Pancreas (tissue), 10 donors: ENCODE results near the gene MAEL. TPM values are rescaled to one million over a fixed set of nuclear protein-coding genes. Genes with fewer than 3 reads are reported as not detected.
"Not testable (repeated sequence)": the region's sequence is repeated elsewhere in the genome, so short reads cannot be mapped to it uniquely, and the experiment has no call there.

Experiments used
- ATAC-seq, 4 donors: fragments of 200-7000 bp; cut with Tn5 transposase; one replicate each; pipeline versions ENCODE4 v1.8.0 to v1.9.1; 2020; ENCODE audit warnings: mild to moderate bottlenecking in 4 of 4, moderate library complexity in 4 of 4
- DNase-seq, 6 donors: peaks; one replicate each; pipeline ENCODE4 v3.0.0-alpha.2; 2020
- FAIRE-seq: peaks from 2 replicates; lab custom pipeline; 2012; peaks lifted over from hg19 to GRCh38; lab: Jason Lieb, UNC
- H3K27ac ChIP-seq, 4 donors: fragments of 200-600 bp; sonication (generic); 1 replicate in 3 of 4; 2 replicates in 1 of 4; pipeline versions ENCODE4 v1.5.0 to v1.8.0; 2020
- H3K27me3 ChIP-seq, 4 donors: fragments of 200-600 bp; one replicate each; pipeline ENCODE4 v1.8.0; 2021
- H3K36me3 ChIP-seq, 3 donors: fragments of 200-600 bp; sonication (generic) in 1 of 3; one replicate each; pipeline versions ENCODE4 v1.5.0 to v1.8.0; 2020 to 2021
- H3K4me1 ChIP-seq, 3 donors: fragments of 200-600 bp; one replicate each; pipeline ENCODE4 v1.8.0; 2021
- H3K4me3 ChIP-seq, 4 donors: fragments of 200-600 bp; sonication (generic) in 2 of 4; one replicate each; pipeline versions ENCODE4 v1.5.0 to v1.8.0; 2020 to 2021
- H3K9me3 ChIP-seq, 4 donors: fragments of 200-600 bp; one replicate each; pipeline ENCODE4 v1.8.0; 2021
- WGBS, 2 donors: extraction: QIAGEN DNeasy Blood & Tissue Kit; methylation state at CpG; one replicate each; pipeline ENCODE4 v1.1.7; 2013; 5-methylcytosine and 5-hydroxymethylcytosine counted together
- intact Hi-C, 3 donors: fragments of 100-400 bp; cut with DNase I; formaldehyde crosslinking; loops; one replicate each; pipeline versions ENCODE4 v1.11.1 to v1.14.2; 2022
- polyA plus RNA-seq, 2 donors: library from polyadenylated mRNA; stranded (reverse); fragments of 200-250 nt; gene quantifications; one replicate each; pipeline ENCODE4 v1.2.3, GENCODE V29; 2013
- total RNA-seq, 6 donors: library from RNA; stranded (reverse); fragmentation: NEBNext Ultra II Directional in 4 of 6; extraction: Animal tissue kit (Norgen Biotek cat#: 25700) in 4 of 6; gene quantifications; one replicate each; pipeline versions ENCODE4 v1.2.1 to v1.2.4, GENCODE V29; 2021 to 2023
- TF ChIP-seq, protein P1 (sequence below), 4 donors: fragments of 200-600 bp; sonication (generic) in 3 of 4; IDR thresholded peaks; one replicate each; pipeline versions ENCODE4 v1.5.0 to v1.8.0; 2021; ENCODE audit warnings: antibody characterized with exemption in 4 of 4
- donor health status: healthy with polysubstance abuse.
- donor health status: DM: no; HTN: no; CAD: no; lungs with moderate emphysema.
- donor health status: DM: no; HTN: no; CAD: no.
- donor health status: control.
- donor health status: control.
- donor health status: Bipolar disorder and iron deficiency.
- donor health status: DM: yes; HTN: yes; CAD: no.
- donor health status: DM: no; HTN: no; CAD: no.
- donor health status: DM: no; HTN: no; CAD: no.
- donor health status: DM: yes; HTN: yes; CAD: no.

The MAEL gene
- total and polyA plus RNA-seq, 8 donors = 0.12 to 0.23 TPM; not detected in 6

DNA sequence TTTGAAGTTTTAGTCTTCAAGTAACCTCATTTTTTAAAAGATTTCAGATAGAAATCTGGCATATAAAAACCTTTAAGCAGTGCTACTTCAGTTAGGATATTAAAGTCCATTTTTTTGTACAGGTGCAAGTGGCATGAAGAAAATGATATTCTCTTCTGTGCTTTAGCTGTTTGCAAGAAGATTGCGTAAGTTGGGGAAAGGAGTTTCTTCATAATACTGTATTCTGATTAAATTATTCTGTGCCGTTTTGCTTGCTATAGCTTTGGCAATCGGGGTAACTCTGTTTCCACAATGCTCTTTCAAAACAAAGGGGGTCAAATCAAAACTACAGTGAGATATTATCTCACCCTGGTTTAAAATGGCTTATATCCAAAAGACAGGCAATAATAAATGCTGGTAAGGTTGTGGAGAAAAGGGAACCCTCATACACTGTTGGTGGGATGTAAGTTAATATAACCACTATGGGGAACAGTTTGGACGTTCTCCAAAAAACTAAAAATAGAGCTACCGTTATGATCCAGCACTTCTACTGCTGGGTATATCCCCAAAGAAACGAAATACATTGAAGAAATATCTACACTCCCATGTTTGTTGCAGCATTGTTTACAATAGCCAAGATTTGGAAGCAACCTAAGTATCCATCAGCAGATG is 27.1 kb downstream of the MAEL start:
- WGBS, 2 donors = 60 to 64% methylated on average over 6 of the region's 6 CpGs
- intact Hi-C loops = no loop called here
- FAIRE-seq = no peak

DNA sequence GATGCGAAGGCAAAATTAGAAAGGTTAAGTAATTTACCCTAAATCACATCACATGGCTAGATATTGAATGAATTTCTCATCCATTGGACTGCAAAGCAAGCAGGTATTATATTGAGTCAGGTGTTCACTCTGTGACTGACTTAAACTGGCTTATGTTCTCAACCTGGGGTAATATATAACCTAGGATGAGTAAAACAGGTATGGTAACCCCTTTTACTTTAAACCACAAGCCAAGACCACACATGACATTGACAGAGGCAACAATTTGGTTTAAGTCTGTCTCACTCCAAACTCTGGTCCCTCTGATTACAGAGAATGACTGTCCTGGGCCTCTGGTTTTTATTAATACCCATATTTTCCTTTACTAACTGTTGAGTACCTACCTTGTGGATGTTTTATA is 33.3 kb downstream of the MAEL start:
- FAIRE-seq = no peak
- H3K4me1 ChIP-seq = no peaks in the 10 kb centered on the region
- no peak for ATAC-seq
- no peak for DNase-seq
- no peaks in the 10 kb centered on the region for H3K9me3 ChIP-seq
- no peak overlapping the region for H3K4me3 ChIP-seq
- H3K27ac ChIP-seq = no peak overlapping the region
- WGBS, 2 donors = 89 to 95% methylated on average over 1 of the region's 1 CpG
- intact Hi-C loops = no loop called here
- H3K36me3 ChIP-seq = no peaks in the 10 kb centered on the region
- peaks cover 0 to 3% (median 0%) of the 10 kb centered on the region in 4 donors for H3K27me3 ChIP-seq
- TF ChIP-seq, protein P1, sequence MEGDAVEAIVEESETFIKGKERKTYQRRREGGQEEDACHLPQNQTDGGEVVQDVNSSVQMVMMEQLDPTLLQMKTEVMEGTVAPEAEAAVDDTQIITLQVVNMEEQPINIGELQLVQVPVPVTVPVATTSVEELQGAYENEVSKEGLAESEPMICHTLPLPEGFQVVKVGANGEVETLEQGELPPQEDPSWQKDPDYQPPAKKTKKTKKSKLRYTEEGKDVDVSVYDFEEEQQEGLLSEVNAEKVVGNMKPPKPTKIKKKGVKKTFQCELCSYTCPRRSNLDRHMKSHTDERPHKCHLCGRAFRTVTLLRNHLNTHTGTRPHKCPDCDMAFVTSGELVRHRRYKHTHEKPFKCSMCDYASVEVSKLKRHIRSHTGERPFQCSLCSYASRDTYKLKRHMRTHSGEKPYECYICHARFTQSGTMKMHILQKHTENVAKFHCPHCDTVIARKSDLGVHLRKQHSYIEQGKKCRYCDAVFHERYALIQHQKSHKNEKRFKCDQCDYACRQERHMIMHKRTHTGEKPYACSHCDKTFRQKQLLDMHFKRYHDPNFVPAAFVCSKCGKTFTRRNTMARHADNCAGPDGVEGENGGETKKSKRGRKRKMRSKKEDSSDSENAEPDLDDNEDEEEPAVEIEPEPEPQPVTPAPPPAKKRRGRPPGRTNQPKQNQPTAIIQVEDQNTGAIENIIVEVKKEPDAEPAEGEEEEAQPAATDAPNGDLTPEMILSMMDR (IDR thresholded peaks at IDR 0.05) = no peak

More for the DNA sequence above, 27.1 kb downstream of the MAEL start:
- H3K27ac ChIP-seq = no peak overlapping the region
- H3K27me3 ChIP-seq = no peaks in the 10 kb centered on the region
- DNase-seq (no peak), ATAC-seq (no peak)
- TF ChIP-seq, protein P1 (IDR thresholded peaks at IDR 0.05) = no peak
- no peaks in the 10 kb centered on the region for H3K36me3 ChIP-seq
- no peaks in the 10 kb centered on the region for H3K4me1 ChIP-seq
- no peak overlapping the region for H3K4me3 ChIP-seq
- no peaks in the 10 kb centered on the region for H3K9me3 ChIP-seq

DNA sequence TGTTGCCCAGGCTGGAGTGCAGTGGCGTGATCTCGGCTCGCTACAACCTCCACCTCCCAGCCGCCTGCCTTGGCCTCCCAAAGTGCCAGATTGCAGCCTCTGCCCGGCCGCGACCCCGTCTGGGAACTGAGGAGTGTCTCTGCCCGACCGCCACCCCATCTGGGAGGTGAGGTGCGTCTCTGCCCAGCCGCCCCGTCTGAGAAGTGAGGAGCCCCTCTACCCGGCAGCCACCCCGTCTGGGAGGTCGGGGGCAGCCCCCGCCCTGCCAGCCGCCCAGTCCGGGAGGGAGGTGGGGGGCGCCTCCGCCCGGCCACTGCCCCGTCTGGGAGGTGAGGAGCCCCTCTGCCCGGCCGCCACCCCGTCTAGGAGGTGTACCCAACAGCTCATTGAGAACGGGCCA is 40.5 kb downstream of the MAEL start:
- H3K36me3 ChIP-seq, H3K9me3 ChIP-seq, H3K27ac ChIP-seq, FAIRE-seq, H3K4me3 ChIP-seq, intact Hi-C loops, ATAC-seq, H3K4me1 ChIP-seq, H3K27me3 ChIP-seq: not testable (repeated sequence)
- peak in 1 of 6 donors; percentile 40 for DNase-seq
- 86 to 92% methylated on average over 23 to 27 of the region's 27 CpGs for WGBS, 2 donors

DNA sequence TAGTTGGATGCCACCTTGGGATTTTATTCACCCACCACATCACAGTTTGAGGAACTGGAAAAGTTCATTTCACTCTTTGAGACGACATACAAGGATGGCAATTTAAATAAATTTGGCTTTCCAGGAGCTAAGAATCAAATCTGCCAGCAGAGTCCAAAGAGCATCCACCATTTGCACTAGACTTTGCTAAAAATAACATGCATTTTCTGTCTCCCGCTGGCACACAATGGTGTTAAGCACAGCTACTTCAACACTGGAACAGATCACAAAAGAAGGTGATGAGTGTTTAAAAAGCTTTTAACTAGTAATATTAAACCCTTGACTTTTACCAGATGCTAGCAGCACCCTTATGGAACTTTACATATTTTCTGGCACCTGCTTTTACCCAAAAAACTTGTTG is 44.6 kb downstream of the MAEL start:
- TF ChIP-seq, protein P1 (IDR thresholded peaks at IDR 0.05) = no peak
- no peaks in the 10 kb centered on the region for H3K9me3 ChIP-seq
- H3K27me3 ChIP-seq = peaks cover 0 to 4% (median 0%) of the 10 kb centered on the region in 4 donors
- no peaks in the 10 kb centered on the region for H3K36me3 ChIP-seq
- 27 to 43% methylated on average over 2 of the region's 2 CpGs for WGBS, 2 donors
- no peak overlapping the region for H3K4me3 ChIP-seq
- no peak overlapping the region for H3K27ac ChIP-seq
- ATAC-seq = no peak
- FAIRE-seq = no peak
- no peaks in the 10 kb centered on the region for H3K4me1 ChIP-seq
- DNase-seq = no peak
- intact Hi-C loops = no loop called here

DNA sequence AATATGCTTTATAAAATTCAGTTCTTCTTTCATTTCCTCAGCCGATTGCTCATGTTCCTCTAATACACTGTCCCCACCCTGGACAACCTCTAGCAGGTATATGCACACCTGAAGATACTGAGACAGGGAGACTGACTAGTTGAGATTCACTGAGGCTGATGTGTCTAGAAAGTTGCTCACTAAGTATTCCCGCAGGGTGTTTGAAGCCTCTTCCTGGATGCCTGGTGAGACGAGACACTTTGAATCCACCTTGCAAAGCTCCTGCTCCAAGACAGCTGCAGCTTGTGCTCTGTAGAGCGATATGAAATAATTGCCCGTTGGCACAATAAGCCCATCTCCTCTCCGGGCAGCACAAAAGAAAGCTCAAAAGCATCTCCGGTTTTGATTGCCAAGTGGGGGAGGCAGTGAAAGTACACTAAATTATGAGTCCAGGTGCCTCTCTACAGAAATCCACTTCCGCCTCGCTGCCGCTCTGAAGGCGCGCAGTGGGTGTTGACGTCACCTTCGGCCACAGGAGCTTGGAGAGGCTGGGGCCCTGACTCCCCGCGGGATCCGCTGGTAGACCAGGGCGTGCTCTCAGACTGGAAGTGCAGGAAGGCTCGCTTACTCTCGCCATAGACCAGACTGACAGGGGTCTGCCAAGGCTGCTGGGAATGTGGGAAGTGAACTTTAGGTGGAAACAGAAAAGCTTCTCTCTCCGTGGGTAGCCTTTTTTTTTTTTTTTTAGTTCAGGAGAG is 54.8 kb downstream of the MAEL start:
- Histone ChIP-seq H3K9me3 (no peaks in the 10 kb centered on the region), H3K4me3 (peak overlapping the region in 3 of 4 donors; percentile 13 to 42 (median 23)), H3K27me3 (no peaks in the 10 kb centered on the region), H3K36me3 (no peaks in the 10 kb centered on the region), H3K27ac (peak overlapping the region in 3 of 4 donors; percentile 31 to 59 (median 53)), H3K4me1 (peaks cover 0 to 4% (median 0%) of the 10 kb centered on the region in 3 donors)
- intact Hi-C loops = no loop called here
- TF ChIP-seq, protein P1 (IDR thresholded peaks at IDR 0.05) = no peak
- WGBS, 2 donors = 9 to 10% methylated on average over 21 of the region's 21 CpGs
- ATAC-seq (peak; percentile 99 to 100 (median 100)), FAIRE-seq (no peak), DNase-seq (peak; percentile 81 to 89 (median 84))
